PC-3 (cell line): Measurements from ENCODE around the gene STPG2.

Experiments
- EZH2 ChIP-seq: fragments of 300-600 bp; sonication (generic); IDR thresholded peaks from one replicate; pipeline ENCODE4 v1.6.1; 2017; ENCODE audit warnings: antibody characterized with exemption, mild to moderate bottlenecking, low read length; ENCODE audit not compliant: unreplicated experiment
- EZH2phosphoT487 ChIP-seq: fragments of 300-600 bp; sonication (generic); IDR thresholded peaks from 2 replicates; pipeline ENCODE4 v1.6.1; 2018; ENCODE audit warnings: mild to moderate bottlenecking, antibody characterized with exemption, low read length, borderline replicate concordance
- TF ChIP-seq, protein P1 (sequence below): fragments of 300-600 bp; sonication (generic); conservative IDR thresholded peaks from 2 replicates; pipeline ENCODE4 v1.5.1; 2017; ENCODE audit warnings: antibody characterized with exemption, low read depth, mild to moderate bottlenecking, low read length

DNA sequence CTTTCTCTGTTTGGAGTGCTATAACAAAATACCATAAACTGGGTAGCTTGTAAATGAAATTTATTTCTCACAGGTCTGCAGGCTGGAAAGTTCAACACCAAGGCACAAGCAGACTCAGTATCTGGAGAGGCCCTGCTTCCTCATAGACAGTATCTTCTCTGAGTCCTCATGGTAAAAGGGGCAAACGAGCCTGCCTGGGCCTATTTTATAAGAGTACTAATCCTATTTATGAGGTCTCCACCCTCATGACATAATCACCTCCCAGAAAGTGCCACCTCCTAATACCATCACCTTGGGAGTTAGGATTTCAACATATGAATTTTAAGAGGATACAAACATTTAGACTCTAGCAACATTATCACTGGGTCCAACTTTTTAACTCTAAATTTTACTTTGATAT, 200.3 kb downstream of the STPG2 start:
- TF ChIP-seq, protein P1, sequence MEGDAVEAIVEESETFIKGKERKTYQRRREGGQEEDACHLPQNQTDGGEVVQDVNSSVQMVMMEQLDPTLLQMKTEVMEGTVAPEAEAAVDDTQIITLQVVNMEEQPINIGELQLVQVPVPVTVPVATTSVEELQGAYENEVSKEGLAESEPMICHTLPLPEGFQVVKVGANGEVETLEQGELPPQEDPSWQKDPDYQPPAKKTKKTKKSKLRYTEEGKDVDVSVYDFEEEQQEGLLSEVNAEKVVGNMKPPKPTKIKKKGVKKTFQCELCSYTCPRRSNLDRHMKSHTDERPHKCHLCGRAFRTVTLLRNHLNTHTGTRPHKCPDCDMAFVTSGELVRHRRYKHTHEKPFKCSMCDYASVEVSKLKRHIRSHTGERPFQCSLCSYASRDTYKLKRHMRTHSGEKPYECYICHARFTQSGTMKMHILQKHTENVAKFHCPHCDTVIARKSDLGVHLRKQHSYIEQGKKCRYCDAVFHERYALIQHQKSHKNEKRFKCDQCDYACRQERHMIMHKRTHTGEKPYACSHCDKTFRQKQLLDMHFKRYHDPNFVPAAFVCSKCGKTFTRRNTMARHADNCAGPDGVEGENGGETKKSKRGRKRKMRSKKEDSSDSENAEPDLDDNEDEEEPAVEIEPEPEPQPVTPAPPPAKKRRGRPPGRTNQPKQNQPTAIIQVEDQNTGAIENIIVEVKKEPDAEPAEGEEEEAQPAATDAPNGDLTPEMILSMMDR = no peak
- no peak for TF ChIP-seq EZH2
- no peak for TF ChIP-seq EZH2phosphoT487
